Fibroblast of pulmonary artery (primary cell): ENCODE results near the gene ERBB2.
A peak's percentile ranks its signal among the peaks of the same experiment; 100 is the strongest.

Experiments
- DNase-seq: peaks from one replicate; pipeline ENCODE4 v3.0.0-alpha.2; 2010; ENCODE audit warnings: low read depth
- H3K4me3 ChIP-seq: replicated peaks from 2 replicates; pipeline ENCODE4 v1.5.1; 2011; ENCODE audit warnings: low read depth, mild to moderate bottlenecking, control low read depth, low read length, moderate library complexity
- CTCF ChIP-seq: IDR thresholded peaks from 2 replicates; pipeline ENCODE4 v1.5.1; 2011; ENCODE audit warnings: mild to moderate bottlenecking, control low read depth, low read length, inconsistent platforms; ENCODE audit errors: missing control alignments

The ERBB2 gene

GRCh38 chr17:39683295-39683939 is 16.4 kb upstream of the ERBB2 start:
- no peak for TF ChIP-seq CTCF
- DNase-seq = no peak

GRCh38 chr17:39684369-39685192 is 15.3 kb upstream of the ERBB2 start:
- no peak for DNase-seq
- no peak overlapping the region for H3K4me3 ChIP-seq
- TF ChIP-seq CTCF = no peak

More at GRCh38 chr17:39683295-39683939, 16.4 kb upstream of the ERBB2 start:
- H3K4me3 ChIP-seq = no peak overlapping the region

- no peak for DNase-seq
- peak overlapping the region; percentile 80 for H3K4me3 ChIP-seq
- TF ChIP-seq CTCF = no peak
Measured at GRCh38 chr17:39687101-39687545, 12.7 kb upstream of the ERBB2 start.

GRCh38 chr17:39687546-39688474 is 12.1 kb upstream of the ERBB2 start, which contains the start of gene PGAP3:
PGAP3 (minus strand) TSS chr17:39688057; CDS start chr17:39688014, 43 bp downstream.
- peak; percentile 91 for DNase-seq
- no peak for TF ChIP-seq CTCF

GRCh38 chr17:39688475-39688835 is 11.4 kb upstream of the ERBB2 start:
- peak overlapping the region; percentile 80 for H3K4me3 ChIP-seq
- no peak for DNase-seq
- no peak for TF ChIP-seq CTCF

More at GRCh38 chr17:39687546-39688474, 12.1 kb upstream of the ERBB2 start, which contains the start of gene PGAP3:
- peak within 1 kb of the TSS; percentile 80 for H3K4me3 ChIP-seq

- DNase-seq = no peak
- no peak for TF ChIP-seq CTCF
- H3K4me3 ChIP-seq = peak overlapping the region; percentile 80
Measured at GRCh38 chr17:39688945-39689344, 10.9 kb upstream of the ERBB2 start.
